HG03175 (cell line): ENCODE data around the gene INTS6.
A peak's percentile ranks its signal among the peaks of the same experiment; 100 is the strongest.
"Not testable (repeated sequence)": the region's sequence is repeated elsewhere in the genome, so short reads cannot be mapped to it uniquely, and the experiment has no call there.

Experiments used
- ATAC-seq: cut with Tn5 transposase; IDR thresholded peaks from one replicate; pipeline ENCODE4 v1.9.1; 2021; ENCODE audit warnings: mild to moderate bottlenecking, moderate library complexity; ENCODE audit not compliant: unreplicated experiment

The INTS6 gene

DNA sequence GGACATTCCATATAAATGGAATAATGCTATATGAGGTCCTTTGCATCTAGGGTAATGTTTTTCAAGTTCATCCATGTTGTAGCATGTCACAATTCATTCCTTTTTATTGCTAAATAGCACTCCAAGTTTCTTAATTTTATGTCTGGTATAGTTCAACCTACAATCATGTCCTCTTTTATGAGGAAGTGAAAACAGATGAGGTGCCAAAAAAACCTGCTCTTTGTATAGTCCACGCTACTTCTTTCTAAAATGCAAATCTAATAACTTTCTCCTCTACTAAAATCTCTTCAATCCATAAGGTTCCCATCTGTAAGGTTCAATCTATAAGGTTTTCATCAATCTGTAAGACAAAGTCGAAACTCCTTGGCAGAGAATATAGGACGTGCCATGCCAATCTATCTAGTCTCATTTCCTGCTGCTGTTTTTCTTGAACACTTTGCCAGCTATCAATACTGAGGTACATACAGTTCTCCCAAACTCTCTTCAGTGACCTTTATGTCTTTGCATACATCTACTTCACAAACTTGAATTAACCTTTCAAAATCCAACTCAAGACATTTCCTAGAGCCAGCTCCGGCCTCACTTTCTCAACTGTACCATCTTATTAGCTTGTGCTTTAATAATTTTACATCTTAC lies 33.7 kb downstream of the INTS6 start:
- peak; percentile 69 for ATAC-seq

DNA sequence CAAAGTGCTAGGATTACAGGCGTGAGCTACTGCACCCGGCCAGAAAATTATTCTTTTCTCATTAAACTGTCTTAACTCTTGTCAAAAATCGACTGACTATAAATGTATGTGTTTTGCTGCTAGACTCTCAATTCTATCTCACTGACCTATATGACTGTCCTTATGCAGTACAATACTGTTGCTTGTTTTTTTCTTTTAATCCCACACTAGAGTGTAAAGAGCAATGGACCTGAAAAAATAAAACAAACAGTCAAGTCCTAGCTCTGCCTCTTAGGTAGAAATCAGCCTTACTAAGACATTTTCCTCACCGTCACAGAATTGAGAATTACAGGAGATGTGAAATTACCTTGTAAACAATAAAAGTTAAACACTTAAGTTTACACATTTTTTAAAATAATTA lies 35.1 kb downstream of the INTS6 start:
- no peak for ATAC-seq

GRCh38 chr13:51416107-51416506 lies 36.7 kb downstream of the INTS6 start:
- no peak for ATAC-seq

GRCh38 chr13:51415339-51415738 lies 37.5 kb downstream of the INTS6 start:
- not testable (repeated sequence) for ATAC-seq

GRCh38 chr13:51412431-51412830 lies 40.4 kb downstream of the INTS6 start:
- ATAC-seq: no peak

DNA sequence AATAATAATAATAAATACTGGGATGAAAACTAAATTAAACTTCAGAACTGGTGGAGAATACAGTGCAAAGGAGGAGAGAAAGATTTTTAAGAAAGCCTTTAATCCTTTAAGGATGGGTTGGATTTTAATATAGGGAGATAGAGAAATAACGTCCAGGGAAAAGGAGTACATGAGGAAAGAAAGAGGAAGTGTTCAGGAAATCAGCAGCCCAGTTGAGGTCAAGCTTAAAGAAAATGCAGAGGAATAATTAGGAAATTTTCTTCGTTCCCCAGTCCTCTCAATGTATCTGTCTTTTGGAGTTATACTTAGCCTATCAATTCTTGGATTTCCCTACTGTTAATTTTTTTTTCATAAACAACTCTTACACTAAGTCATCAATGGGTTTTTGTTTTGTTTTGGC lies 47.7 kb downstream of the INTS6 start:
- ATAC-seq: no peak

DNA sequence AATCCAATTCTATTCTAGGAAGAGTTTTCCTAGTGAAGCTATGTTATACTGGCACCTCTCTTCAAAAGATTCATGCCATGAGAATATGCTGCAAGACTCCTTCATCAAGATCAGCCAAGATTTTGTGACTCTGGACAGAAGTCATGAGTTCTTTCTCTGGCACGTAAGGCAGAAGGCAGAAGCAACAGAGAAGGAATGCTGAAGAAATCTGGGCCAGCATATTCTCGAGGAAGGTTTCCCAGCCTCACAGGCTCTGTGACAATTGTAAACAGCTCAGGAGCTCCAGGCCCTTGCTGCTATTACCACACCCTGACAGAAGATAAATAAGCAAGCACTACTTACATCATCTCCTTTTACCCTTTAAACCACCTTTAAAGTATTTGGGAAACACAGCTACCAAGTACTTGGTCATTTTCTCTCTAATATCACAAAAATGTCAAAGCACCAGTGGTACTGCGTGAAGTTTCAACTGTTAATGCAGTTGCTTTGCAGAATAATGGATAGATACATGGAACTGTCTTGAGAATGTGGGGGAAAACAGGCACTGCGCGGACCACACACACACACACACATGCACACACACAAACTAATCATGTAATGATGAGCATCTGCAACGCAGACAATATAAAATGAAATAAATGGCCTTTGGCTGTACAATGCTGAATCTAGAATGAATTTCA lies 55.4 kb downstream of the INTS6 start:
- no peak for ATAC-seq

- ATAC-seq: peak; percentile 83
Observed at GRCh38 chr13:51396352-51396751, 56.5 kb downstream of the INTS6 start.

DNA sequence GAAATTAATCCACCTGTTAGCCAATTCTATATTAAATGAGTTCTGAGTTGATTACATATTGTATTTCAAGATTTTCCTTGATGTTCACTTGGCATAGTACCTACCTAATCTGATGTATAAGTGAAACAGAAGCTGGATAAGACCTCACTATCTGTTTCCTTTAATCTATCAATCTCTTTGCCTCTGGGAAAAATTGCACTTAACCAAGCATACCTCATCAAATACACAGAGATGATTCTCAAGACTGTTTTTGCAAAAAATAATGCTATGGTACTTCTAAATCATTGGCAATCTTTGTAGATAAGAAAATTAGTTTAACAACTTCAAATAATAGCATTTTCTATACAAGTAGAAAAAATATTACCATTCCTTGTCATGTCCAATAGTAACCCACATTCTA lies 58.1 kb downstream of the INTS6 start:
- ATAC-seq: no peak

DNA sequence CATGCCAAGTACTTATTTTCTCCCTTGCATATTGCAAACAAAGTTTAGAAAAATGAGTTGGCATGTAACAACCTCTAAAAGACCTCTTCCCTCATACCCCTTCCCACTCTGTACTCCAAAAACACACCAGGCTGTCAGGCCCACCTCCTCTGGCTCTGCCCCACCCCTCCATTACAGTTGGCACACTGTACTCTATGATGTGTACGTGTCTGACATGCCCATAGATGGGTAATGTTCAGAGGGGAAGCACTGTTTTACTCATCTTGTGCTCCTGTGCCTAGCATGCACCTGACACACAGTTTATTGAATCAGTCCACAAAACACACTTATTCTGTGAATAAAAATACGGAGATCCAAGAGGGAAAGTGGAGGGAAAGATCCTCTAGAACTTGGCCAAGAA lies 67.7 kb downstream of the INTS6 start:
- no peak for ATAC-seq

DNA sequence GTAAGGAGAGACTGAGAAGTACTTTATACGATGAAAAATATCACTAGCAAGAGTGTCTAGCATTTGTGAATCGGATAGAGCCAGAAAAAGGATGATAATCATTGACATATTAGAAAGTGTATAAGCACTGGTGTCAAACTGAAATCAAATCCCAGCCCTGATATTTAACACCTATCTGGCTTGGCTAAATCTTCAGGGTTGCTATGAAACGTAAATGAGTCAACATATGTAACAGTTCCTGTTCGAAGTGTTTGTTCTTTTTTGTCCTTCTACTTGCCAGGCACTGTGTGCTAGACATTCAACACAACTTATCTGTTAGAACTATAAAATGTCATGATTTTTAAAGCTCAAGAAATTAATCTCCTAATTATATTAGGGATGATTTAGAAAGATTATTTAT lies 72.6 kb downstream of the INTS6 start:
- ATAC-seq: no peak

DNA sequence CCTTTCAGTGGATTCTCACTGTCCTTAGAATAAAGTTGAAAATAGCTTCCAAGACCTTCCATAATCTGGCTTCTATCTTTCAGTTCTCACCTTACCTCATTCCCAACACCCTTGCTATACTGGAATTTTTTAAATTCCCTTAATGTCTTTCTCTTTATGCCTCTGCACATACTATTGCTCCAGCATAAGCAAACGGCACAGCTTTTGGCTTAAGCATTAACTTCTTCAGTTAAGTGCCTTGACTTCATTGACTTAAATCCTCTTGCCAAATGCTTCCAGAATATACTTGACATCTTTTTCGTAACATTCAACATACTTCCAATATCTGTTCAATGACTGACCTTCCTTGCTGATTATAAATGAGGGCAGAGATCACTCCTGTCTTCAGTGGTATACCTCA lies 79.4 kb downstream of the INTS6 start:
- no peak for ATAC-seq

DNA sequence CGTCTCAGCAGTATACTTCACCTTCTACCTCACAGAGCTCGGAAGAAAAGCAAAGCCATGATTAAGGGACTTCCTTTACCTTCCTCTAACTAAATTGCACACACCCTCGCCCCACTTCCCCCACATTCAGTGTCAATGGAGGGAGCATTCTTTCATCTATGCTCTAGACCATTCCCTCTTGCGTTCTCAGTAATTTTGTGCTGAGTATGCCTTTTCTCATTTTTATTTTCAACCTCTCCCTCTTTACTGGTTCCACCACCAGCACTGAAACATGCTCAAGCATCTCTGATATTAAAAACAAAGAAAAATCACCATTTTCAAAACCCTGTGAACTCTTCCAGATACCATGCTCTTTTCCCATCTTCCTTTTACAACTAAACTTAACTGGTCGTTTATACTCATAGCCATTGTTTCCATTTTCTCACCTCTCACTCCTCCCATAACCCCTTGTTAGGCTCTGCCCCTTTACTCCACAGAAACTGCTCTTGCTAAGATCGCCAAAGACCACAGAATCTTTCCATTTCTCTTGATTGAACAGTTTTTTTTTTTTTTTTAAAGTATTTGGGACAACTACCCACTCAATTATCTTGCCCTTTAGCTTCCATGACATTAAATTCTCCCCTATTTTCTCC lies 81.0 kb downstream of the INTS6 start:
- ATAC-seq: no peak

GRCh38 chr13:51370811-51371210 lies 82.0 kb downstream of the INTS6 start:
- ATAC-seq: no peak

GRCh38 chr13:51370116-51370515 lies 82.7 kb downstream of the INTS6 start:
- no peak for ATAC-seq

DNA sequence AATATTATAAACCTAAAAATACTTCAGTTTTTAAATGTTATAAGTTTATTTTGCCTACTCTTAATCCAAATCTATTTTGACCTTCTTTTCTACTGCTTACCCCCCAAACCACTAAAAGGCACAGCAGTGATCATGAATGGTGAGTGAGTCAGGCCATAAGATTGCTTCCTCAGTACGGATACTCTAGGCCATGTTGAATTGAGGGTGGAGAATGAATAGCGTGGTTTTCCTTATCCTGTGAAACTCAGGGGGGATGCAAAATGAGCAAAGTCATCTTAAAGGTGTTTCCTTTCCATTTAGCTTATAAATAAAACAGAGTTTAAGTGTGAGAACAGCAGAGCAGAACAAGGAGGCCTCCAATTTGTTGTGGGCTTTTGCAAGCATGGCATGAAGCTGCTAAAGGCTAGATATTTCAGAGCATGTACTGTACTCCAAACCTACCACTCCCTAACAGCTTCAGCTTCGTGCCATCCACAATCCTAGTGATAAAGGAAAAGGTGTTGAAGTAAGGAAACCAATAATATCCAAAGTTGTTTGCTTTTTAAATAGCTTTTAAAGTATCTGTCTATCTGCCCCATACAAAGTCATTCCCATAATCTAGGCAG lies 88.3 kb downstream of the INTS6 start:
- ATAC-seq: no peak

DNA sequence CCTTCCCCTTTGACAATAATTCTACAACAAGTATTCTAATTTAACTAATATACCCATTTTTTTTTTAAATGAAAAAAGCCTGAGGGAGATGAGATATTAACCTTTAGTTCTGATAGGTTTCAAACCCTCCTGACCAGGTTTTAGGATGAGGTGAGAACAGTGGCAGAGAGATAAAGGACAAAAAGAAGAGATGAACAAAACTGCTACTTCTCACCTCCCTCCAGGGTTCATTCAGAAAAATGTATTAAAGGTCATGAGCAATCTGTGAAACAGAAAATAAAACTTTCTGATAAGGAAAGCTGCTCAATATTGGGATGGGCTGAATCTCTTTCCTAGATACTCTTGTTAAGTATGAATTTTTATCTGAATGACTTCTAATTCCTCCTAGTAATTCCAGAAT lies 89.2 kb downstream of the INTS6 start:
- ATAC-seq: no peak

GRCh38 chr13:51361106-51361505 lies 91.7 kb downstream of the INTS6 start:
- no peak for ATAC-seq

GRCh38 chr13:51360489-51360888 lies 92.3 kb downstream of the INTS6 start:
- ATAC-seq: no peak

GRCh38 chr13:51359352-51359751 lies 93.5 kb downstream of the INTS6 start:
- no peak for ATAC-seq

GRCh38 chr13:51357928-51358595 lies 94.8 kb downstream of the INTS6 start:
- no peak for ATAC-seq
